ENCODE measurements around the gene ST8SIA1.

DNA sequence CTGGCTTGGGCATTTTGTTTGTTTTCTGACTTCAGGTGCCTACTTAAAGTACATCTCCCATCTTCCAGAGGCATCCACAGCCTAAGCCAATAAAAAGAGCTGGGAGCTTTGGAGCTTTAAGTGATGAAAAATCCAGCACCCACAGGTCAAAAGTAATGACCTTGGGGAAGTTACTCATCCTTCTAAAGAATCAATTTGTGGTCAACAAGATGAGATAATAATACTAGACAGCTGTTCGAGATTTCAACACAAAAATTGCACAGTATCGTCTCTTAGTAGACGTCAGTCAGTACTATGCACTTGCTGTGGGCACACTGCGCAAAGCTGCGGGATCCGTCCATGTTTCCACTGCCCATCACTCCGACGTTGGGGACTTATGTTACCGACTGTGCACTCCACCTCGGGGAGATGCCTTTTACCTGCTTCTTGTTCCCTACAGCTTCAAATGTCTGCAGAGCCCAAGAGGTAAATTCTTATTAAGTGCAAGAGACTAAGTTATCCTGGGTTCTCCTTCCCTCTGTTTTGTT is 1.3 kb downstream of the ST8SIA1 start:
- TF ChIP-seq, protein P1, sequence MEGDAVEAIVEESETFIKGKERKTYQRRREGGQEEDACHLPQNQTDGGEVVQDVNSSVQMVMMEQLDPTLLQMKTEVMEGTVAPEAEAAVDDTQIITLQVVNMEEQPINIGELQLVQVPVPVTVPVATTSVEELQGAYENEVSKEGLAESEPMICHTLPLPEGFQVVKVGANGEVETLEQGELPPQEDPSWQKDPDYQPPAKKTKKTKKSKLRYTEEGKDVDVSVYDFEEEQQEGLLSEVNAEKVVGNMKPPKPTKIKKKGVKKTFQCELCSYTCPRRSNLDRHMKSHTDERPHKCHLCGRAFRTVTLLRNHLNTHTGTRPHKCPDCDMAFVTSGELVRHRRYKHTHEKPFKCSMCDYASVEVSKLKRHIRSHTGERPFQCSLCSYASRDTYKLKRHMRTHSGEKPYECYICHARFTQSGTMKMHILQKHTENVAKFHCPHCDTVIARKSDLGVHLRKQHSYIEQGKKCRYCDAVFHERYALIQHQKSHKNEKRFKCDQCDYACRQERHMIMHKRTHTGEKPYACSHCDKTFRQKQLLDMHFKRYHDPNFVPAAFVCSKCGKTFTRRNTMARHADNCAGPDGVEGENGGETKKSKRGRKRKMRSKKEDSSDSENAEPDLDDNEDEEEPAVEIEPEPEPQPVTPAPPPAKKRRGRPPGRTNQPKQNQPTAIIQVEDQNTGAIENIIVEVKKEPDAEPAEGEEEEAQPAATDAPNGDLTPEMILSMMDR (IDR thresholded peaks at IDR 0.05) = no peak
- TF ChIP-seq POLR2A (IDR thresholded peaks at IDR 0.05) = no peak

Measured in body of pancreas (tissue), 4 donors.